Epidermal melanocyte (primary cell): Measurements from ENCODE around the gene EFNA3.

Experiments
- DNase-seq: peaks from one replicate; pipeline ENCODE4 v3.0.0; 2011; ENCODE audit warnings: low spot score; ENCODE audit not compliant: insufficient read length

Gene EFNA3

GRCh38 chr1:155048449-155049334 is 29.9 kb upstream of the EFNA3 start:
- no peak for DNase-seq

- no peak for DNase-seq
Observed at GRCh38 chr1:155049651-155050559, 28.7 kb upstream of the EFNA3 start.

- DNase-seq = peak; percentile 96
Observed at GRCh38 chr1:155050560-155051341, 27.9 kb upstream of the EFNA3 start, which contains the start of gene ADAM15. ADAM15 (plus strand) TSS chr1:155051316; CDS start chr1:155051387, 71 bp downstream.

- no peak for DNase-seq
Observed at GRCh38 chr1:155051342-155051776, 27.3 kb upstream of the EFNA3 start.

GRCh38 chr1:155051777-155052398 is 26.7 kb upstream of the EFNA3 start:
- peak; percentile 49 for DNase-seq

GRCh38 chr1:155052439-155053395 is 25.9 kb upstream of the EFNA3 start:
- DNase-seq = no peak

- no peak for DNase-seq
Observed at GRCh38 chr1:155053531-155054105, 25.0 kb upstream of the EFNA3 start.

- no peak for DNase-seq
Observed at GRCh38 chr1:155057104-155057503, 21.5 kb upstream of the EFNA3 start.

GRCh38 chr1:155057788-155058211 is 20.8 kb upstream of the EFNA3 start:
- no peak for DNase-seq

GRCh38 chr1:155060736-155061135 is 17.9 kb upstream of the EFNA3 start:
- DNase-seq = no peak

GRCh38 chr1:155061381-155062150 is 17.1 kb upstream of the EFNA3 start:
- peak; percentile 79 for DNase-seq

- DNase-seq = no peak
Observed at GRCh38 chr1:155062151-155062686, 16.4 kb upstream of the EFNA3 start.

GRCh38 chr1:155062702-155063411 is 15.8 kb upstream of the EFNA3 start:
- DNase-seq = no peak

- peak; percentile 95 for DNase-seq
Observed at GRCh38 chr1:155063550-155064110, 15.0 kb upstream of the EFNA3 start, which contains the start of gene EFNA4. EFNA4 (plus strand) TSS chr1:155063740; CDS start chr1:155063824, 84 bp downstream.

GRCh38 chr1:155064111-155064831 is 14.4 kb upstream of the EFNA3 start:
- DNase-seq = no peak

GRCh38 chr1:155064832-155065429 is 13.7 kb upstream of the EFNA3 start:
- no peak for DNase-seq
